H9 (cell line): ENCODE data around the gene SLC43A1. TPM values are rescaled to one million over a fixed set of nuclear protein-coding genes. Genes with fewer than 3 reads are reported as not detected.

Experiments used
- DNase-seq: peaks from one replicate; pipeline ENCODE4 v3.0.0-alpha.2; 2017
- H2AFZ ChIP-seq: one replicate; pipeline ENCODE4 v1.6.1; 2013; ENCODE audit warnings: mild to moderate bottlenecking, low read length, control low read depth, moderate library complexity
- H2AK5ac ChIP-seq: 2 replicates; pipeline ENCODE4 v1.6.1; 2013; ENCODE audit warnings: low read length, control low read depth, mixed read lengths; ENCODE audit not compliant: insufficient read length
- H2BK120ac ChIP-seq: one replicate; pipeline ENCODE4 v1.6.1; 2013; ENCODE audit warnings: low read depth, mild to moderate bottlenecking, low read length, control low read depth, inconsistent platforms; ENCODE audit not compliant: poor library complexity, severe bottlenecking
- H2BK12ac ChIP-seq: 2 replicates; pipeline ENCODE4 v1.6.1; 2013; ENCODE audit warnings: low read length, control low read depth, mixed read lengths, low read depth; ENCODE audit not compliant: insufficient read length
- H2BK15ac ChIP-seq: 2 replicates; pipeline ENCODE4 v1.6.1; 2013; ENCODE audit warnings: low read depth, low read length, control low read depth
- H2BK20ac ChIP-seq: one replicate; pipeline ENCODE4 v1.6.1; 2013; ENCODE audit warnings: low read depth, mild to moderate bottlenecking, low read length, control low read depth, inconsistent platforms; ENCODE audit not compliant: poor library complexity, severe bottlenecking
- H2BK5ac ChIP-seq: 2 replicates; pipeline ENCODE4 v1.6.1; 2013; ENCODE audit warnings: low read length, control low read depth, mixed read lengths; ENCODE audit not compliant: insufficient read length
- H3K14ac ChIP-seq: 2 replicates; pipeline ENCODE4 v1.6.1; 2013; ENCODE audit warnings: low read length, control low read depth; ENCODE audit not compliant: insufficient read depth
- H3K18ac ChIP-seq: 2 replicates; pipeline ENCODE4 v1.6.1; 2013; ENCODE audit warnings: low read depth, mild to moderate bottlenecking, mixed read lengths, low read length, control low read depth; ENCODE audit not compliant: insufficient read length
- H3K23ac ChIP-seq: 2 replicates; pipeline ENCODE4 v1.6.1; 2013; ENCODE audit warnings: low read length, control low read depth, mixed read lengths, low read depth; ENCODE audit not compliant: insufficient read length
- H3K23me2 ChIP-seq: 2 replicates; pipeline ENCODE4 v1.6.1; 2013; ENCODE audit warnings: low read depth, mild to moderate bottlenecking, mixed read lengths, low read length, control low read depth; ENCODE audit not compliant: insufficient read length, poor library complexity, severe bottlenecking
- H3K27ac ChIP-seq: 2 replicates; pipeline ENCODE4 v1.5.1; 2013; ENCODE audit warnings: low read length, control low read depth, mixed read lengths, low read depth; ENCODE audit not compliant: insufficient read length
- H3K27me3 ChIP-seq: 2 replicates; pipeline ENCODE4 v1.6.1; 2013; ENCODE audit warnings: low read length, control low read depth, inconsistent platforms; ENCODE audit not compliant: insufficient read depth
- H3K4ac ChIP-seq: 2 replicates; pipeline ENCODE4 v1.6.1; 2013; ENCODE audit warnings: low read depth, mild to moderate bottlenecking, control low read depth, inconsistent platforms, low read length, moderate library complexity
- H3K4me1 ChIP-seq: 2 replicates; pipeline ENCODE4 v1.6.1; 2013; ENCODE audit warnings: low read length, control low read depth, inconsistent platforms; ENCODE audit not compliant: insufficient read depth
- H3K4me2 ChIP-seq: 2 replicates; pipeline ENCODE4 v1.6.1; 2013; ENCODE audit warnings: low read length, control low read depth, mixed read lengths; ENCODE audit not compliant: insufficient read length, insufficient read depth
- H3K56ac ChIP-seq: 2 replicates; pipeline ENCODE4 v1.6.1; 2013; ENCODE audit warnings: low read depth, mild to moderate bottlenecking, mixed read lengths, low read length, control low read depth; ENCODE audit not compliant: insufficient read length
- H3K79me1 ChIP-seq: 2 replicates; pipeline ENCODE4 v1.6.1; 2013; ENCODE audit warnings: low read depth, mild to moderate bottlenecking, moderate library complexity, low read length, control low read depth, inconsistent platforms; ENCODE audit not compliant: insufficient read depth, poor library complexity, severe bottlenecking
- H3K79me2 ChIP-seq: 2 replicates; pipeline ENCODE4 v1.6.1; 2013; ENCODE audit warnings: low read length, control low read depth, inconsistent platforms; ENCODE audit not compliant: insufficient read depth
- H3K9ac ChIP-seq: 2 replicates; pipeline ENCODE4 v1.6.1; 2013; ENCODE audit warnings: low read length, control low read depth, mixed read lengths; ENCODE audit not compliant: insufficient read length; ENCODE audit errors: extremely low read depth
- H3K9me3 ChIP-seq: one replicate; pipeline ENCODE4 v1.6.1; 2013; ENCODE audit warnings: low read depth, low read length, inconsistent platforms; ENCODE audit not compliant: control insufficient read depth
- H3T11ph ChIP-seq: one replicate; pipeline ENCODE4 v1.6.1; 2013; ENCODE audit warnings: mild to moderate bottlenecking, low read length, control low read depth, inconsistent platforms
- H4K20me1 ChIP-seq: one replicate; pipeline ENCODE4 v1.6.1; 2013; ENCODE audit not compliant: control insufficient read depth, insufficient read length, insufficient read depth
- H4K5ac ChIP-seq: 2 replicates; pipeline ENCODE4 v1.6.1; 2013; ENCODE audit warnings: low read depth, mild to moderate bottlenecking, mixed read lengths, low read length, control low read depth; ENCODE audit not compliant: insufficient read length
- H4K8ac ChIP-seq: replicated peaks from 2 replicates; pipeline ENCODE4 v1.6.1; 2013; ENCODE audit warnings: low read length, control low read depth, mixed read lengths, low read depth; ENCODE audit not compliant: insufficient read length
- H4K91ac ChIP-seq: 2 replicates; pipeline ENCODE4 v1.6.1; 2013; ENCODE audit warnings: low read depth, mild to moderate bottlenecking, moderate library complexity, mixed read lengths, low read length, control low read depth; ENCODE audit not compliant: insufficient read length
- H3K27ac Mint-ChIP-seq, 3 experiments: 2 replicates in 2 of 3; 3 replicates in 1 of 3; pipeline ENCODE4 v1.8.0; 2020 to 2021; ENCODE audit warnings: mixed read lengths in 3 of 3, mild to moderate bottlenecking in 1 of 3, moderate library complexity in 1 of 3
- H3K27me3 Mint-ChIP-seq: 2 replicates; pipeline ENCODE4 v1.8.0; 2021; ENCODE audit warnings: low read depth, mild to moderate bottlenecking, moderate library complexity, mixed read lengths
- H3K36me3 Mint-ChIP-seq, 3 experiments: 2 replicates in 2 of 3; 3 replicates in 1 of 3; pipeline ENCODE4 v1.8.0; 2020 to 2021; ENCODE audit warnings: low read depth in 3 of 3, mixed read lengths in 3 of 3; ENCODE audit not compliant: insufficient read depth in 1 of 3
- H3K4me1 Mint-ChIP-seq, 2 experiments: 2 replicates each; pipeline ENCODE4 v1.8.0; 2020; ENCODE audit warnings: mixed read lengths in 2 of 2
- H3K4me3 Mint-ChIP-seq, 2 experiments: 2 replicates in 1 of 2; 3 replicates in 1 of 2; pipeline ENCODE4 v1.8.0; 2020 to 2021; ENCODE audit warnings: mild to moderate bottlenecking in 2 of 2, mixed read lengths in 2 of 2, moderate library complexity in 1 of 2
- H3K9me3 Mint-ChIP-seq, 2 experiments: 2 replicates in 1 of 2; 3 replicates in 1 of 2; pipeline ENCODE4 v1.8.0; 2020; ENCODE audit warnings: mild to moderate bottlenecking in 2 of 2, mixed read lengths in 2 of 2, moderate library complexity in 1 of 2
- WGBS: extraction: QIAGEN DNeasy Blood & Tissue Kit; methylation state at CpG from one replicate; pipeline ENCODE4 v1.1.7; 2013; ENCODE audit warnings: missing lambda C conversion rate, low lambda C conversion rate, mixed read lengths; ENCODE audit not compliant: insufficient read length; ENCODE audit errors: extremely low coverage; 5-methylcytosine and 5-hydroxymethylcytosine counted together
- total RNA-seq: library from RNA; stranded (reverse); gene quantifications from 2 replicates; pipeline ENCODE4 v1.2.1, GENCODE V29; 2021
- TF ChIP-seq, protein P1 (sequence below): fragments of 200-600 bp; sonication (generic); conservative IDR thresholded peaks from 3 replicates; pipeline ENCODE4 v1.8.0; 2021; ENCODE audit warnings: antibody characterized with exemption, mild to moderate bottlenecking

SLC43A1 gene
- total RNA-seq, 1 experiment from 2014 or later = 17.0 TPM

GRCh38 chr11:57530215-57530595 lies 14.7 kb upstream of the SLC43A1 start:
- Histone ChIP-seq H3K27ac (no peak overlapping the region), H2BK120ac (no peak overlapping the region), H3K27me3 (no peaks in the 10 kb centered on the region), H2BK20ac (no peak overlapping the region), H3T11ph (no peak overlapping the region), H2AK5ac (no peak overlapping the region), H3K23me2 (peaks cover 10% of the 10 kb centered on the region), H3K23ac (no peak overlapping the region), H2BK15ac (no peak overlapping the region), H3K79me2 (peaks cover 5% of the 10 kb centered on the region; the same call in 1 of the 2 replicates), H2BK12ac (no peak overlapping the region), H4K5ac (no peak overlapping the region), H4K20me1 (no peaks in the 10 kb centered on the region), H3K9ac (peak overlapping the region; percentile 86), H3K18ac (peak overlapping the region; percentile 28), H3K79me1 (no peaks in the 10 kb centered on the region), H3K4me2 (peak overlapping the region; percentile 99), H2BK5ac (no peak overlapping the region), H4K8ac (no peak overlapping the region), H4K91ac (no peak overlapping the region), H3K14ac (peak overlapping the region; percentile 61; the same call in 1 of the 2 replicates), H2AFZ (no peak overlapping the region), H3K4me1 (no peaks in the 10 kb centered on the region), H3K56ac (no peak overlapping the region), H3K9me3 (no peaks in the 10 kb centered on the region), H3K4ac (no peak overlapping the region)
- Mint-ChIP-seq H3K36me3 (peaks cover 4 to 11% (median 10%) of the 10 kb centered on the region in 3 experiments), H3K27me3 (peaks cover 14% of the 10 kb centered on the region), H3K9me3 (no peaks in the 10 kb centered on the region; a peak in 1 of 5 replicates), H3K4me1 (peaks cover 16 to 19% of the 10 kb centered on the region in 2 experiments), H3K4me3 (peak overlapping the region; percentile 90), H3K27ac (peak overlapping the region in 2 of 3 experiments; percentile 84 to 89; a peak in 4 of 7 replicates)
- no peak for DNase-seq
- no CpG with 5 or more reads among the region's 17 CpGs for WGBS
- TF ChIP-seq, protein P1, sequence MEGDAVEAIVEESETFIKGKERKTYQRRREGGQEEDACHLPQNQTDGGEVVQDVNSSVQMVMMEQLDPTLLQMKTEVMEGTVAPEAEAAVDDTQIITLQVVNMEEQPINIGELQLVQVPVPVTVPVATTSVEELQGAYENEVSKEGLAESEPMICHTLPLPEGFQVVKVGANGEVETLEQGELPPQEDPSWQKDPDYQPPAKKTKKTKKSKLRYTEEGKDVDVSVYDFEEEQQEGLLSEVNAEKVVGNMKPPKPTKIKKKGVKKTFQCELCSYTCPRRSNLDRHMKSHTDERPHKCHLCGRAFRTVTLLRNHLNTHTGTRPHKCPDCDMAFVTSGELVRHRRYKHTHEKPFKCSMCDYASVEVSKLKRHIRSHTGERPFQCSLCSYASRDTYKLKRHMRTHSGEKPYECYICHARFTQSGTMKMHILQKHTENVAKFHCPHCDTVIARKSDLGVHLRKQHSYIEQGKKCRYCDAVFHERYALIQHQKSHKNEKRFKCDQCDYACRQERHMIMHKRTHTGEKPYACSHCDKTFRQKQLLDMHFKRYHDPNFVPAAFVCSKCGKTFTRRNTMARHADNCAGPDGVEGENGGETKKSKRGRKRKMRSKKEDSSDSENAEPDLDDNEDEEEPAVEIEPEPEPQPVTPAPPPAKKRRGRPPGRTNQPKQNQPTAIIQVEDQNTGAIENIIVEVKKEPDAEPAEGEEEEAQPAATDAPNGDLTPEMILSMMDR = no peak
